ENCODE results near the gene MDH1B.

MDH1B gene

DNA sequence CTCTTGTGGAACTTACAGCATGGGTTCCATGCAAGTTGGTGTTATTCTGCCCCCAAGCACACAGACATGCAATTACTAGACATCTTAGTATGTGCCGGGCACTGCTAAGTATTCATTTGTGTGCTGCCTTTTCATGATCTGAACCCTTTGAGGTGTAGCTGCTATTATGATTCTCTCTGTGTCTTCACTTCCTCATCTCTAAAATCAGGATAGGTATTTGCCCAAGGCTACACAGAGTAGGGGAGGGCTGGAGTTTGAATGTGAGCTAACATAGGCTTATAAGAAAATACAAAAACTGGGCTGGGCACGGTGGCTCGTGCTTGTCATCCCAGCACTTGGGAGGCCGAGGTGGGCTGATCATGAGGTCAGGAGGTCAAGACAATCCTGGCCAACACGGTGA is 27.5 kb upstream of the MDH1B start:
- WGBS, result 98% methylated on average over 5 of the region's 5 CpGs
- no peak overlapping the region for H4K91ac ChIP-seq (ENCODE audit: low read length)

DNA sequence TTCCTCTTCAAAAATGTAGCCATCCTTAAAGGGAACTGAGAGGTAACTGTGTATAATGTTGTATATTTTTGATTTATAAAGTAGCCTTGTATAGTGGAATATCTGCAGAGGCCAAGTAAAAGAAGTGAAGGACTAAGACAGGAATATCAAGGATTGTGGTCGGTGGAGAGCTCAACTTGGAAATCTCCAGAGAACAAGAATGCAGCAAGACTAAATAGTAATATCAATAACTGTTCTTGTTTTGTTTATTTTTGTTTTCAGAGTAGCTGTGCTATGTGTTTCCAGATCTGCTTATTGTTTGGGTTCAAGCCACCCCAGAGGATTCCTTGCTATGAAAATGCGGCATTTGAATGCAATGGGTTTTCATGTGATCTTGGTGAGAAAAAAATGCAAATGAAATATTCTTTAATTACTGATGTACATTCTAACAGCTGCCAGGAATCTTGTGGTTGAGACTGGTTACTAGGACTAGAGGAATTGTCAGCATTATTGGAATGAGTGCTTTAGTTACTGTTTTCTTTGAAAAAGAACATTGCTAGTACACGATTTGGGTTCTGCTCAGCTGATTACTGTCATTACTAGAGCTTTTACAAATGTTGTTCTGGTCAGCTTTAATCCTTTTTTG is 25.3 kb upstream of the MDH1B start:
- Histone ChIP-seq H3K18ac (ENCODE audit: low read depth in 1 of 2, low read length in 2 of 2) (no peak overlapping the region), H3K14ac (ENCODE audit: low read length in 2 of 2) (no peak overlapping the region), H3K79me1 (replicated peaks; ENCODE audit: low read length, poor library complexity, severe bottlenecking) (peaks cover 14% of the 10 kb centered on the region), H4K91ac (ENCODE audit: low read length) (no peak overlapping the region), H3K27me3 (ENCODE audit: control insufficient read depth in 1 of 2, insufficient read depth in 1 of 2, low read length in 2 of 2) (no peaks in the 10 kb centered on the region), H3K23ac (ENCODE audit: low read length in 2 of 2) (no peak overlapping the region), H4K8ac (ENCODE audit: low read length) (no peak overlapping the region), H3K36me3 (ENCODE audit: control insufficient read depth in 1 of 2, insufficient read depth in 2 of 2, low read depth in 1 of 2, low read length in 2 of 2) (peaks cover 19 to 92% of the 10 kb centered on the region in 2 experiments), H3K9me3 (ENCODE audit: control insufficient read depth, low read length) (no peaks in the 10 kb centered on the region), H3K9ac (ENCODE audit: low read length) (no peak overlapping the region), H3K4me2 (ENCODE audit: low read length, poor library complexity, severe bottlenecking) (no peak overlapping the region), H3K4me3 (ENCODE audit: insufficient read depth in 1 of 2, low read depth in 1 of 2, low read length in 2 of 2) (no peak overlapping the region), H3K4me1 (ENCODE audit: control insufficient read depth, insufficient read depth, low read depth, low read length) (no peaks in the 10 kb centered on the region), H2AK5ac (ENCODE audit: low read length, severe bottlenecking) (no peak overlapping the region), H3K4ac (ENCODE audit: low read depth in 1 of 2, low read length in 2 of 2) (no peak overlapping the region), H2BK120ac (ENCODE audit: low read depth, low read length) (no peak overlapping the region), H3K27ac (ENCODE audit: low read length, poor library complexity, severe bottlenecking) (no peak overlapping the region), H2BK12ac (ENCODE audit: low read length in 2 of 2) (no peak overlapping the region), H2AFZ (ENCODE audit: low read depth, low read length) (no peak overlapping the region), H2BK5ac (ENCODE audit: low read depth, low read length, poor library complexity, severe bottlenecking) (no peak overlapping the region), H2BK15ac (ENCODE audit: low read depth, poor library complexity, severe bottlenecking) (no peak overlapping the region)
- 62% methylated on average over 3 of the region's 3 CpGs for WGBS
- DNase-seq, result peak; percentile 20

More for the DNA sequence above, 27.5 kb upstream of the MDH1B start:
- Histone ChIP-seq H3K79me1 (replicated peaks; ENCODE audit: low read length, poor library complexity, severe bottlenecking) (peaks cover 10% of the 10 kb centered on the region), H3K27me3 (ENCODE audit: control insufficient read depth in 1 of 2, insufficient read depth in 1 of 2, low read length in 2 of 2) (no peaks in the 10 kb centered on the region), H4K8ac (ENCODE audit: low read length) (no peak overlapping the region), H2AK5ac (ENCODE audit: low read length, severe bottlenecking) (no peak overlapping the region), H2AFZ (ENCODE audit: low read depth, low read length) (no peak overlapping the region), H2BK120ac (ENCODE audit: low read depth, low read length) (no peak overlapping the region), H3K4ac (ENCODE audit: low read depth in 1 of 2, low read length in 2 of 2) (no peak overlapping the region), H3K23ac (ENCODE audit: low read length in 2 of 2) (no peak overlapping the region), H3K4me2 (ENCODE audit: low read length, poor library complexity, severe bottlenecking) (no peak overlapping the region), H3K18ac (ENCODE audit: low read depth in 1 of 2, low read length in 2 of 2) (no peak overlapping the region), H3K9me3 (ENCODE audit: control insufficient read depth, low read length) (no peaks in the 10 kb centered on the region), H3K36me3 (ENCODE audit: control insufficient read depth in 1 of 2, insufficient read depth in 2 of 2, low read depth in 1 of 2, low read length in 2 of 2) (peaks cover 27 to 82% of the 10 kb centered on the region in 2 experiments), H3K9ac (ENCODE audit: low read length) (no peak overlapping the region), H2BK5ac (ENCODE audit: low read depth, low read length, poor library complexity, severe bottlenecking) (no peak overlapping the region), H3K14ac (ENCODE audit: low read length in 2 of 2) (no peak overlapping the region), H2BK12ac (ENCODE audit: low read length in 2 of 2) (no peak overlapping the region), H3K4me1 (ENCODE audit: control insufficient read depth, insufficient read depth, low read depth, low read length) (no peaks in the 10 kb centered on the region), H3K4me3 (ENCODE audit: insufficient read depth in 1 of 2, low read depth in 1 of 2, low read length in 2 of 2) (no peak overlapping the region), H3K27ac (ENCODE audit: low read length, poor library complexity, severe bottlenecking) (no peak overlapping the region), H2BK15ac (ENCODE audit: low read depth, poor library complexity, severe bottlenecking) (no peak overlapping the region)
- no peak for DNase-seq

GRCh38 chr2:206784559-206785353 is 19.6 kb upstream of the MDH1B start:
- Histone ChIP-seq H3K4me3 (ENCODE audit: insufficient read depth in 1 of 2, low read depth in 1 of 2, low read length in 2 of 2) (no peak overlapping the region), H2BK5ac (ENCODE audit: low read depth, low read length, poor library complexity, severe bottlenecking) (no peak overlapping the region), H3K36me3 (ENCODE audit: control insufficient read depth in 1 of 2, insufficient read depth in 2 of 2, low read depth in 1 of 2, low read length in 2 of 2) (peaks cover 12 to 94% of the 10 kb centered on the region in 2 experiments), H3K4ac (ENCODE audit: low read depth in 1 of 2, low read length in 2 of 2) (no peak overlapping the region), H3K27me3 (ENCODE audit: control insufficient read depth in 1 of 2, insufficient read depth in 1 of 2, low read length in 2 of 2) (no peaks in the 10 kb centered on the region), H4K8ac (ENCODE audit: low read length) (no peak overlapping the region), H2BK120ac (ENCODE audit: low read depth, low read length) (no peak overlapping the region), H3K27ac (ENCODE audit: low read length, poor library complexity, severe bottlenecking) (no peak overlapping the region), H3K9me3 (ENCODE audit: control insufficient read depth, low read length) (peaks cover 13% of the 10 kb centered on the region), H2BK15ac (ENCODE audit: low read depth, poor library complexity, severe bottlenecking) (no peak overlapping the region), H2BK12ac (ENCODE audit: low read length in 2 of 2) (no peak overlapping the region), H3K79me1 (replicated peaks; ENCODE audit: low read length, poor library complexity, severe bottlenecking) (peaks cover 35% of the 10 kb centered on the region), H3K9ac (ENCODE audit: low read length) (no peak overlapping the region), H3K4me1 (ENCODE audit: control insufficient read depth, insufficient read depth, low read depth, low read length) (no peaks in the 10 kb centered on the region), H3K4me2 (ENCODE audit: low read length, poor library complexity, severe bottlenecking) (no peak overlapping the region), H3K23ac (ENCODE audit: low read length in 2 of 2) (no peak overlapping the region), H4K91ac (ENCODE audit: low read length) (no peak overlapping the region), H2AFZ (ENCODE audit: low read depth, low read length) (no peak overlapping the region), H2AK5ac (ENCODE audit: low read length, severe bottlenecking) (no peak overlapping the region), H3K18ac (ENCODE audit: low read depth in 1 of 2, low read length in 2 of 2) (no peak overlapping the region), H3K14ac (ENCODE audit: low read length in 2 of 2) (no peak overlapping the region)
- 98% methylated on average over 7 of the region's 7 CpGs for WGBS
- DNase-seq, result no peak

DNA sequence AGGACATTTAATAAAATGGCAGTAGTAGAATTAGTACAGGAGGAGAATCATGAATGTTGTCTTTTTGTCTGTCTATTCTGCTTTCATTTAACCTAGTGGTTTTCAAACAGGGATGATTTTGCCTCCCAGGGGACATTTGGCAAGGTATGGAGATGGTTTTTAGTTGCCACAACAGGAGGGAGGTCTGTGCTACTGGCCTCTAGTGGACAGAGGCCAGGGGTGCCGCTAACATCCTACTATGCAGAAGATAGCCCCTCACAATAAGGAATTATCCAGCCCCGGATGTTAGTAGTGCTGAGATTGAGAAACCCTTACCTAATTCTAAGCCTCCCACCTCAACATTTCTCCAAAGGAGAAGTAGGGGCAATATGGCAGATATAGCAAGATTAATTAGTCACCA is 18.6 kb upstream of the MDH1B start:
- H4K8ac ChIP-seq (ENCODE audit: low read length), result no peak overlapping the region

More for the DNA sequence above, 18.6 kb upstream of the MDH1B start:
- Histone ChIP-seq H3K4ac (ENCODE audit: low read depth in 1 of 2, low read length in 2 of 2) (no peak overlapping the region), H3K9ac (ENCODE audit: low read length) (no peak overlapping the region), H3K9me3 (ENCODE audit: control insufficient read depth, low read length) (peaks cover 13% of the 10 kb centered on the region), H2AFZ (ENCODE audit: low read depth, low read length) (no peak overlapping the region), H2AK5ac (ENCODE audit: low read length, severe bottlenecking) (no peak overlapping the region), H3K23ac (ENCODE audit: low read length in 2 of 2) (no peak overlapping the region), H3K18ac (ENCODE audit: low read depth in 1 of 2, low read length in 2 of 2) (no peak overlapping the region), H3K36me3 (ENCODE audit: control insufficient read depth in 1 of 2, insufficient read depth in 2 of 2, low read depth in 1 of 2, low read length in 2 of 2) (peaks cover 12 to 94% of the 10 kb centered on the region in 2 experiments), H3K14ac (ENCODE audit: low read length in 2 of 2) (no peak overlapping the region), H2BK120ac (ENCODE audit: low read depth, low read length) (no peak overlapping the region), H3K4me1 (ENCODE audit: control insufficient read depth, insufficient read depth, low read depth, low read length) (no peaks in the 10 kb centered on the region), H2BK15ac (ENCODE audit: low read depth, poor library complexity, severe bottlenecking) (no peak overlapping the region), H3K27me3 (ENCODE audit: control insufficient read depth in 1 of 2, insufficient read depth in 1 of 2, low read length in 2 of 2) (no peaks in the 10 kb centered on the region), H3K4me3 (ENCODE audit: insufficient read depth in 1 of 2, low read depth in 1 of 2, low read length in 2 of 2) (no peak overlapping the region), H2BK5ac (ENCODE audit: low read depth, low read length, poor library complexity, severe bottlenecking) (no peak overlapping the region), H3K79me1 (replicated peaks; ENCODE audit: low read length, poor library complexity, severe bottlenecking) (peaks cover 36% of the 10 kb centered on the region), H3K4me2 (ENCODE audit: low read length, poor library complexity, severe bottlenecking) (no peak overlapping the region), H4K91ac (ENCODE audit: low read length) (no peak overlapping the region), H2BK12ac (ENCODE audit: low read length in 2 of 2) (no peak overlapping the region), H3K27ac (ENCODE audit: low read length, poor library complexity, severe bottlenecking) (no peak overlapping the region)
- peak; percentile 29 for DNase-seq
- no CpG with 5 or more reads among the region's 2 CpGs for WGBS

Measured in mesenchymal stem cell (in vitro differentiated cells and primary cell).